Keratinocyte (primary cell): ENCODE measurements around the gene MVB12B. TPM values are rescaled to one million over a fixed set of nuclear protein-coding genes. Genes with fewer than 3 reads are reported as not detected.

Source experiments
- DNase-seq: peaks from one replicate; pipeline ENCODE4 v3.0.0-alpha.2; 2011; ENCODE audit warnings: low read depth, missing footprints, low spot score
- FAIRE-seq: peaks from 2 replicates; lab custom pipeline; 2011; peaks lifted over from hg19 to GRCh38; lab: Jason Lieb, UNC
- H2AFZ ChIP-seq: 2 replicates; pipeline ENCODE4 v1.6.0; 2012; ENCODE audit warnings: low read length, control low read depth, inconsistent platforms; ENCODE audit not compliant: control insufficient read depth
- H3K27ac ChIP-seq: 2 replicates; pipeline ENCODE4 v1.5.1; 2011; ENCODE audit warnings: low read length; ENCODE audit not compliant: control insufficient read depth, insufficient read depth
- H3K27me3 ChIP-seq: 3 replicates; pipeline ENCODE4 v1.6.0; 2011; ENCODE audit warnings: low read length; ENCODE audit not compliant: control insufficient read depth, insufficient read depth; ENCODE audit errors: extremely low read depth
- H3K36me3 ChIP-seq, 2 experiments: 2 replicates in 1 of 2; 3 replicates in 1 of 2; pipeline ENCODE4 v1.5.1; 2011; ENCODE audit warnings: low read length in 2 of 2, mild to moderate bottlenecking in 1 of 2; ENCODE audit not compliant: control insufficient read depth in 2 of 2, insufficient read depth in 2 of 2; ENCODE audit errors: extremely low read depth in 1 of 2
- H3K4me1 ChIP-seq: 3 replicates; pipeline ENCODE4 v1.5.1; 2011; ENCODE audit warnings: low read length; ENCODE audit not compliant: control insufficient read depth, insufficient read depth; ENCODE audit errors: extremely low read depth
- H3K4me2 ChIP-seq: 3 replicates; pipeline ENCODE4 v1.6.0; 2011; ENCODE audit warnings: low read depth, low read length; ENCODE audit not compliant: control insufficient read depth, insufficient read depth; ENCODE audit errors: extremely low read depth
- H3K4me3 ChIP-seq, 3 experiments: fragments of 200-600 bp in 1 of 3; sonication (generic) in 1 of 3; 2 replicates in 2 of 3; 3 replicates in 1 of 3; pipeline ENCODE4 v1.5.1; 2011 to 2016; ENCODE audit warnings: low read length in 3 of 3, mild to moderate bottlenecking in 3 of 3, control low read depth in 2 of 3, inconsistent platforms in 1 of 3, low read depth in 1 of 3, mixed read lengths in 1 of 3, mixed run types in 1 of 3, moderate library complexity in 1 of 3; ENCODE audit not compliant: control insufficient read depth in 2 of 3, insufficient read depth in 2 of 3; ENCODE audit errors: extremely low read depth in 1 of 3
- H3K79me2 ChIP-seq: 2 replicates; pipeline ENCODE4 v1.6.0; 2012; ENCODE audit warnings: low read length; ENCODE audit not compliant: control insufficient read depth, insufficient read depth
- H3K9ac ChIP-seq: 3 replicates; pipeline ENCODE4 v1.6.0; 2011; ENCODE audit warnings: low read length; ENCODE audit not compliant: control insufficient read depth, insufficient read depth; ENCODE audit errors: extremely low read depth
- H3K9me1 ChIP-seq: 3 replicates; pipeline ENCODE4 v1.6.0; 2011; ENCODE audit warnings: low read length; ENCODE audit not compliant: control insufficient read depth, insufficient read depth; ENCODE audit errors: extremely low read depth
- H3K9me3 ChIP-seq: 2 replicates; pipeline ENCODE4 v1.5.1; 2012; ENCODE audit warnings: low read depth, low read length; ENCODE audit not compliant: control insufficient read depth
- H4K20me1 ChIP-seq: 3 replicates; pipeline ENCODE4 v1.6.0; 2011; ENCODE audit warnings: low read length; ENCODE audit not compliant: control insufficient read depth, insufficient read depth; ENCODE audit errors: extremely low read depth
- EZH2 ChIP-seq: IDR thresholded peaks from one replicate; pipeline ENCODE4 v1.6.1; 2012; ENCODE audit warnings: inconsistent platforms, mild to moderate bottlenecking, low read length, moderate library complexity
- dilution Hi-C: fragments of 300-500 bp; cut with MboI; formaldehyde crosslinking; loops from one replicate; pipeline ENCODE4 v1.7.0; 2020; ENCODE audit warnings: low sequenced_read_pairs; ENCODE audit not compliant: extremely low pct_ligation_motif_present
- polyA plus RNA-seq, 5 experiments: library from polyadenylated mRNA; depleted of rRNA in 3 of 5; stranded (reverse) in 3 of 5; stranded (forward) in 1 of 5; unstranded in 1 of 5; fragments of >200 nt; gene quantifications; 1 replicate in 1 of 5; 2 replicates in 3 of 5; 3 replicates in 1 of 5; pipeline versions ENCODE4 v1.2.1 to v1.2.3, GENCODE V29; 2011 to 2012; ENCODE audit warnings: missing spikeins in 2 of 5, low read depth in 1 of 5, low replicate concordance in 1 of 5
- TF ChIP-seq, protein P1 (sequence below), 3 experiments: IDR thresholded peaks in 1 of 3; conservative IDR thresholded peaks in 1 of 3; optimal IDR thresholded peaks in 1 of 3; 2 replicates in 2 of 3; 3 replicates in 1 of 3; pipeline versions ENCODE3 to v1.5.1; 2011; ENCODE audit warnings: low read length in 3 of 3, mild to moderate bottlenecking in 3 of 3, moderate library complexity in 2 of 3, control low read depth in 1 of 3, inconsistent platforms in 1 of 3; ENCODE audit not compliant: insufficient read depth in 2 of 3; ENCODE audit errors: extremely low read depth in 1 of 3

Gene MVB12B
- polyA plus RNA-seq, 1 donor (not counting 4 experiments of a cell fraction or from before 2014, with no cell fraction given): 1.2 TPM

DNA sequence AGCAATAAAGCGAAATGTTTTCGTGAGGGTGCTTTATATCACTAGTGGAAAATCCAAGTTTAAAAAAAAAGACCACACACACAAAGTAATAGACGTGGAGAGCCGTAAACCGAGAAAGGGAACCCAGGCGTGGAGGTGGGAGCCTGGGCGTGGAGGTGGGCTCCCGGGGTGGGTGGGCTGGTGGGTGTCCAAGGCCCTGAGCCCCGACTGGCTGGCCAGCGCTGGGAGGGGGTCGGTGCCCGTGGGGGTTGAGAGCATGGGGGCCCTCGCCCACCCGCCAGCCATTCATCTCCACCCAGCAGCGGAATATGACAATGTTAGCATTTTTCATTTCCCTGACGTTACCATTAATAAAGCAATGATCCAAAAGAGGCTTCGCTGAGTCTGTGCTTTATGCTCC, 135.0 kb downstream of the MVB12B start:
- no peaks in the 10 kb centered on the region for H3K9me3 ChIP-seq
- H3K27me3 ChIP-seq: no peaks in the 10 kb centered on the region
- H2AFZ ChIP-seq: no peak overlapping the region
- no peaks in the 10 kb centered on the region for H3K79me2 ChIP-seq
- H3K9me1 ChIP-seq: no peaks in the 10 kb centered on the region
- FAIRE-seq (no peak), DNase-seq (no peak)
- no peak for TF ChIP-seq EZH2
- TF ChIP-seq, protein P1, sequence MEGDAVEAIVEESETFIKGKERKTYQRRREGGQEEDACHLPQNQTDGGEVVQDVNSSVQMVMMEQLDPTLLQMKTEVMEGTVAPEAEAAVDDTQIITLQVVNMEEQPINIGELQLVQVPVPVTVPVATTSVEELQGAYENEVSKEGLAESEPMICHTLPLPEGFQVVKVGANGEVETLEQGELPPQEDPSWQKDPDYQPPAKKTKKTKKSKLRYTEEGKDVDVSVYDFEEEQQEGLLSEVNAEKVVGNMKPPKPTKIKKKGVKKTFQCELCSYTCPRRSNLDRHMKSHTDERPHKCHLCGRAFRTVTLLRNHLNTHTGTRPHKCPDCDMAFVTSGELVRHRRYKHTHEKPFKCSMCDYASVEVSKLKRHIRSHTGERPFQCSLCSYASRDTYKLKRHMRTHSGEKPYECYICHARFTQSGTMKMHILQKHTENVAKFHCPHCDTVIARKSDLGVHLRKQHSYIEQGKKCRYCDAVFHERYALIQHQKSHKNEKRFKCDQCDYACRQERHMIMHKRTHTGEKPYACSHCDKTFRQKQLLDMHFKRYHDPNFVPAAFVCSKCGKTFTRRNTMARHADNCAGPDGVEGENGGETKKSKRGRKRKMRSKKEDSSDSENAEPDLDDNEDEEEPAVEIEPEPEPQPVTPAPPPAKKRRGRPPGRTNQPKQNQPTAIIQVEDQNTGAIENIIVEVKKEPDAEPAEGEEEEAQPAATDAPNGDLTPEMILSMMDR (optimal IDR thresholded peaks at IDR 0.05 in 1 of 3, IDR thresholded peaks at IDR 0.05 in 1 of 3, conservative IDR thresholded peaks at IDR 0.05 in 1 of 3; ENCODE audit: extremely low read depth in 1 of 3, insufficient read depth in 2 of 3, low read length in 3 of 3): no peak
- no peaks in the 10 kb centered on the region for H3K36me3 ChIP-seq
- H3K9ac ChIP-seq: no peak overlapping the region
- no peaks in the 10 kb centered on the region for H3K4me1 ChIP-seq
- H4K20me1 ChIP-seq: no peaks in the 10 kb centered on the region
- H3K4me2 ChIP-seq: no peak overlapping the region
- dilution Hi-C loops: no loop called here
- no peak overlapping the region for H3K27ac ChIP-seq
- H3K4me3 ChIP-seq: no peak overlapping the region

DNA sequence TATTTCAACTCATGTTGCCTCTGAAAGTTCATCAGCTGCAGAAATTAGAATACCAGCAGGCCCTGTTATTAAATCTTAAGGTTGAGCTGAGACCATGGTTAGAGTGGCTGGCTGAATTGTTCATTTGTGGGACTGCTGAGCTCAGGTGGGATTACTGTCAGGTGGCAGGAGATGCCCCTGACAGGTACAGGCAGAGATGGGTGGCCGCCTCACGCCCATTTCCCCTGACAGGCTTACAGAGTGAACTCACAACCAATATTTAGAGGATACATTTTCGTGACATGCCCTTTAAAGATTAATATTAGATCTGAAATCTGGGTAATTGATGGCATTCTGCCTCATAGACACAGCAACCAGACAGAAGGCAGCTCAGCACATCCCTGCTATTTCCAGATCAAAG, 136.0 kb downstream of the MVB12B start:
- no peak overlapping the region for H2AFZ ChIP-seq
- dilution Hi-C loops: no loop called here
- no peak overlapping the region for H3K4me2 ChIP-seq
- H3K27me3 ChIP-seq: no peaks in the 10 kb centered on the region
- FAIRE-seq (no peak), DNase-seq (no peak)
- no peaks in the 10 kb centered on the region for H3K9me3 ChIP-seq
- H3K4me3 ChIP-seq: no peak overlapping the region
- no peaks in the 10 kb centered on the region for H3K36me3 ChIP-seq
- no peak overlapping the region for H3K9ac ChIP-seq
- no peak for TF ChIP-seq EZH2
- TF ChIP-seq, protein P1 (optimal IDR thresholded peaks at IDR 0.05 in 1 of 3, IDR thresholded peaks at IDR 0.05 in 1 of 3, conservative IDR thresholded peaks at IDR 0.05 in 1 of 3; ENCODE audit: extremely low read depth in 1 of 3, insufficient read depth in 2 of 3, low read length in 3 of 3): no peak
- H3K4me1 ChIP-seq: no peaks in the 10 kb centered on the region
- H3K9me1 ChIP-seq: no peaks in the 10 kb centered on the region
- H3K27ac ChIP-seq: no peak overlapping the region
- H4K20me1 ChIP-seq: no peaks in the 10 kb centered on the region
- no peaks in the 10 kb centered on the region for H3K79me2 ChIP-seq
